Mesothelial cell of epicardium (in vitro differentiated cells): ENCODE measurements around the gene KPNB1. TPM values are rescaled to one million over a fixed set of nuclear protein-coding genes. Genes with fewer than 3 reads are reported as not detected.
A peak's percentile ranks its signal among the peaks of the same experiment; 100 is the strongest.
"Not testable (repeated sequence)": the region's sequence is repeated elsewhere in the genome, so short reads cannot be mapped to it uniquely, and the experiment has no call there.

Source experiments
- DNase-seq, 2 experiments: peaks; one replicate each; pipeline ENCODE4 v3.0.0; 2021; ENCODE audit warnings: low spot score in 2 of 2; ENCODE audit not compliant: unreplicated experiment in 2 of 2
- H3K27ac Mint-ChIP-seq: 2 replicates; pipeline ENCODE4 v1.8.0; 2021; ENCODE audit warnings: mixed read lengths
- H3K27me3 Mint-ChIP-seq: 2 replicates; pipeline ENCODE4 v1.8.0; 2021; ENCODE audit warnings: low read depth, mixed read lengths
- H3K36me3 Mint-ChIP-seq: 2 replicates; pipeline ENCODE4 v1.8.0; 2021; ENCODE audit warnings: mixed read lengths
- H3K4me1 Mint-ChIP-seq: 2 replicates; pipeline ENCODE4 v1.8.0; 2021; ENCODE audit warnings: mixed read lengths
- H3K4me3 Mint-ChIP-seq: 2 replicates; pipeline ENCODE4 v1.8.0; 2021; ENCODE audit warnings: mild to moderate bottlenecking, moderate library complexity, mixed read lengths
- H3K9me3 Mint-ChIP-seq: 2 replicates; pipeline ENCODE4 v1.8.0; 2021; ENCODE audit warnings: mixed read lengths
- CTCF ChIP-seq: fragments of 200-600 bp; sonication (generic); IDR thresholded peaks from one replicate; pipeline ENCODE4 v1.5.0; 2021; ENCODE audit warnings: antibody characterized with exemption; ENCODE audit not compliant: unreplicated experiment
- total RNA-seq: library from RNA; stranded (reverse); gene quantifications from 3 replicates; pipeline ENCODE4 v1.2.1, GENCODE V29; 2021

KPNB1 gene
- total RNA-seq, 1 donor from 2014 or later = 302 TPM

GRCh38 chr17:47682138-47682537 lies 32.4 kb downstream of the KPNB1 start:
- no peak for DNase-seq
- H3K4me1 Mint-ChIP-seq = no peaks in the 10 kb centered on the region
- no peak overlapping the region for H3K27ac Mint-ChIP-seq
- no peaks in the 10 kb centered on the region for H3K27me3 Mint-ChIP-seq
- no peaks in the 10 kb centered on the region for H3K9me3 Mint-ChIP-seq
- no peak overlapping the region for H3K4me3 Mint-ChIP-seq
- TF ChIP-seq CTCF = no peak
- peaks cover 55% of the 10 kb centered on the region for H3K36me3 Mint-ChIP-seq

DNA sequence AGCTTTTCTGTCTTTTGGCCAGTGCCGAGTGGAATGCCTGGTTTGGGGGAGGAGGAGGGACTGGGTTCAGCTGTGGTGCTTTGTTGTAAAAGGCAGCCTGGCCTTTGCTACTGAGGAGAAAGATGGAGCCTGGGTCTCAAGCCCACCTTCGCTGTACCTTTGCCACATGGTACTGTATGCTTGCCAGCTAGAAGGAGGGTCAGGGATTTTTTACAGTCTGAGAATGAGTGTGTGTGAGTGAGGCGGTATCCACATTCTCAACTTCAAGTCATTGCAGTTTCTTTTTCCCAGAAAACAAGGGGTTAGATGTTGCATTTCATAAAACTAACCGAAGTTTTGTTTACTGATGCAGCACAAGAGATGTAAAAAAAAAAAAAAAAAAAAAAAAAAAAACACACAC lies 33.0 kb downstream of the KPNB1 start:
- peaks cover 50% of the 10 kb centered on the region for H3K36me3 Mint-ChIP-seq
- not testable (repeated sequence) for H3K4me1 Mint-ChIP-seq, H3K27me3 Mint-ChIP-seq, H3K4me3 Mint-ChIP-seq, H3K27ac Mint-ChIP-seq, DNase-seq, H3K9me3 Mint-ChIP-seq

DNA sequence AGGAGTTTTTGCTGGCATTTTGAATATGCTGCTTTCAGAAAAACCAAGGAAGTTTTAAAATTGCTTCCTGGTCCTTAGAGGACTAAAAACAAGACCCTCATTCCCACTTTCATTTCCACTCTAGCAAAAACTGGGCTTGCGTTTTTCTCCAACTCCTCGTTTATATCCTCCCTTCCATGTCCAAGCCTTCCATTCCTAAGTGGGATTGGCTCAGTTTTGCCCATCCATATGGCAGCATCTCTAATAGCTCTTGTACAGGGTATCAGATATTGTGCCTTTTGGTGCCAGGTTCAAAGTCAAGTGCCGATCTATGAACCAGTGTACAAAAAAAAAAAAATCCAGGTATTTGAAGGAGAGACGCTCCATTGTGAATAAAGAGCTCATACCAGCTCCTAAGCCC lies 34.3 kb downstream of the KPNB1 start:
- no peaks in the 10 kb centered on the region for H3K4me1 Mint-ChIP-seq
- TF ChIP-seq CTCF = no peak
- no peaks in the 10 kb centered on the region for H3K27me3 Mint-ChIP-seq
- H3K36me3 Mint-ChIP-seq = peaks cover 42% of the 10 kb centered on the region
- H3K4me3 Mint-ChIP-seq = no peak overlapping the region
- no peak for DNase-seq
- H3K9me3 Mint-ChIP-seq = no peaks in the 10 kb centered on the region
- H3K27ac Mint-ChIP-seq = peak overlapping the region; percentile 56

GRCh38 chr17:47684535-47685193 lies 34.9 kb downstream of the KPNB1 start:
- Mint-ChIP-seq H3K27ac (peak overlapping the region; percentile 56), H3K9me3 (no peaks in the 10 kb centered on the region), H3K36me3 (peaks cover 42% of the 10 kb centered on the region), H3K4me1 (no peaks in the 10 kb centered on the region), H3K27me3 (no peaks in the 10 kb centered on the region), H3K4me3 (no peak overlapping the region)
- TF ChIP-seq CTCF = no peak
- DNase-seq = no peak

DNA sequence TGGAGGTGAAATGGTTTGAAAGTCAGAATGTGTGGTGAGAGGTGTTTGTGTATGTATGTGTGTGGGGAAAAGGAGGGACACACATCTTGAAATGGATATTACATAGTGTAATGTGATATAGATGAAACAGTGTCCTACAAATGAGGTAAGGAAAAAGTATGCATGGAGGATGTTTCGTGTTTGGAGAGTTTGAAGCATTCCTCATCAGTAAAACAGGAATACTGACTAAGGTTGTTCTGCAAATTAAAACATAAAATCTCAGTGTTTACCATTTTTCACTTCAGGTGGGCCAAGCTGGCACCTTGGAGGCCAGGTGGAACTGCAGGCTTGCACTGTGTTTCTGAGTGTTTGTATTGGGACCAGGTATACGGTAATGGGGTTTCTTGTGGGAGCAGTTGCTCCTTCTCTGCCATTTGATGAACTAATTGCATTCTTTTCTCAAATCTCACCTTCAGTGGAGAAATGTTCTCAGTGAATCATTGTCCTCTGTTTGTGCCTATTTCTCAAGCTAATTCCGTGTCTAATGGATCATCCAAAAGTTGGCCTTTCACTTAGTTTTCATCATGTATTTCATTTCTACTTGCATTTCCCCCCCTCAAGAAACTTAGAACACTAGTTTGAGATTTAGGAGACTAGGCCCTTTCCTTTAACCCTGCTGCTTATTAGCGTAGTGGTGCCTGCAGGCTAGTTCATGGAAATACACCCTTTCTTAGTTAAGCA lies 36.0 kb downstream of the KPNB1 start:
- no peak overlapping the region for H3K27ac Mint-ChIP-seq
- peaks cover 32% of the 10 kb centered on the region for H3K36me3 Mint-ChIP-seq
- no peak for TF ChIP-seq CTCF
- DNase-seq = no peak
- H3K27me3 Mint-ChIP-seq = no peaks in the 10 kb centered on the region
- H3K9me3 Mint-ChIP-seq = no peaks in the 10 kb centered on the region
- H3K4me3 Mint-ChIP-seq = no peak overlapping the region
- H3K4me1 Mint-ChIP-seq = no peaks in the 10 kb centered on the region

DNA sequence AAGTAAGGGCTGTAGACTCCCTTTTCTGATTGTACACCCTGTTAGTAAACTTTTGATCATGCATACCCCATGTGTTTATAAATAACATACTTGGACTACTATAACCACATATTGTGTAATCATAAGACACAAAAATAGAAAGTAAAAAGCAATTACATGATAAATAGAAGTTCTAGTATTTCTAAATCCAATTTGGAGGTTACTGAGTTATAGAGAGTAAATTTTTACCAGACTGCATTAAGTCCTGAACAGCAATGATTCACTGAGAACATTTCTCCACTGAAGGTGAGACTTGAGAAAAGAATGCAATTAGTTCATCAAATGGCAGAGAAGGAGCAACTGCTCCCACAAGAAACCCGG lies 36.5 kb downstream of the KPNB1 start:
- Mint-ChIP-seq H3K4me1 (no peaks in the 10 kb centered on the region), H3K27me3 (no peaks in the 10 kb centered on the region), H3K27ac (no peak overlapping the region), H3K9me3 (no peaks in the 10 kb centered on the region), H3K36me3 (peaks cover 30% of the 10 kb centered on the region), H3K4me3 (no peak overlapping the region)
- no peak for DNase-seq
- TF ChIP-seq CTCF = no peak
